GM19240 (cell line): Measurements from ENCODE around the gene ZNF831.

Experiments
- DNase-seq: peaks from one replicate; pipeline ENCODE4 v3.0.0; 2011; ENCODE audit warnings: low spot score; ENCODE audit not compliant: insufficient read length

Gene ZNF831

GRCh38 chr20:59141818-59142581 lies 21.6 kb upstream of the ZNF831 start:
- DNase-seq: no peak

DNA sequence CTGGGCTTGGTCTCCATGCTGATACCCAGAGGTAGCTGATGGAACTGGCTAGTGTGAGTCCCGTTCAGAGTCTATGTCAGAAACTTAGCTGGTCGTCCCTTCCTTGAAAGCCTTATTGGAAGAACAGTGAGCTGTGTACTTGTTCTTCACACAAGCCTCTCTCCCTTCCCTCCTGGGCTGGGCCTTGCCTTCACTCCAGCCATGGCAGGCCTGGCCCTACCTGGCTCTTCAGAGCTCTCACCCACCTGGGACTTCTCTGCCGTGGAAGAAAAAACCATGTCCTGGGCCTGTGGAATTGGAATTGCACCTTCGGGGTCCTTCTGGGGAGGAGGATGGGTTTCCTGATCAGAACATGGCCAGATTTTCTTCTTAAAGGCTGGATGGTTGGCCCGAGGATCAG lies 20.3 kb upstream of the ZNF831 start:
- DNase-seq: no peak

GRCh38 chr20:59144179-59144830 lies 19.3 kb upstream of the ZNF831 start:
- DNase-seq: no peak

- DNase-seq: no peak
Observed at GRCh38 chr20:59144831-59145196, 18.8 kb upstream of the ZNF831 start.

- DNase-seq: no peak
Observed at GRCh38 chr20:59145247-59145923, 18.2 kb upstream of the ZNF831 start.

DNA sequence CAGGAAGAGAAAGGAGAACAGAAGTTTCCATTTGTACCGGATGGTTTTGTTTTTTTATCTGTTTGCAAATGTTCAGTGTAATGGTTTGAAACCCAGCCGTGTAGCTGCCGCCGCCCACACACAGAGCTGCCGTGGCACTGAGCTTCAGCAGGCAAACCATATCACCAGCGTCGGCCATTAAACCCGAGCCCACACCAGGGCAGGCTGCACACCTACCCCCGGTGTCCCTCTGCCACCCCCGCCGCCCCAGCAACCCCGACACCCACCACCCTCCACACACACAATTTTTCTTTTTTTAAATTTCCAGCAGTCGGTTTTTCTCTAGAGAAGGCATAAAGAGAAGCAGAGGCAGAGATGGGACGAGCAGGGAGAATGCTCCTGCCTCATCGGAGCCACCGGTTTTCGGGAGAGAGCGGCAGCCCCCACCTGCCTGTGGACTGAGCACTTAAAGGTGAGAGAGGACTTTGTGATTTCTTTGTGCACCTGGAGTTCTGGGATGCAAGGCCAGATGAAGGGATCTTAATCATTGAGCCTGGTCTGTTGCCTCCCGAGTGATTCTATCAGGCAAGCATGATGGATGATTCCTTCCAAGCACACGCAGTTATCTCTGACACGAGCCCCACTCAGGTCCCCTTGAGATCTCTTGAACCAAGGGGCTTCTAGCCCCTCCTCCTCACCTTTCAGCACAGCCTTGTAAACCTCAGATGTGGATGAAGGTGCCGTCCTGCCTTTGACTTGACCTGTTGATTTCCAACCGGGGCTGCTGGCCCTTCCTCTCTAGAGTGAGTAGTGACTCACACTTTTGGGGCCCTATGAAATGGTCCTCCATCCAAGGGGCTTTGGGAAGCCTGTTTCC lies 17.5 kb upstream of the ZNF831 start:
- DNase-seq: no peak

DNA sequence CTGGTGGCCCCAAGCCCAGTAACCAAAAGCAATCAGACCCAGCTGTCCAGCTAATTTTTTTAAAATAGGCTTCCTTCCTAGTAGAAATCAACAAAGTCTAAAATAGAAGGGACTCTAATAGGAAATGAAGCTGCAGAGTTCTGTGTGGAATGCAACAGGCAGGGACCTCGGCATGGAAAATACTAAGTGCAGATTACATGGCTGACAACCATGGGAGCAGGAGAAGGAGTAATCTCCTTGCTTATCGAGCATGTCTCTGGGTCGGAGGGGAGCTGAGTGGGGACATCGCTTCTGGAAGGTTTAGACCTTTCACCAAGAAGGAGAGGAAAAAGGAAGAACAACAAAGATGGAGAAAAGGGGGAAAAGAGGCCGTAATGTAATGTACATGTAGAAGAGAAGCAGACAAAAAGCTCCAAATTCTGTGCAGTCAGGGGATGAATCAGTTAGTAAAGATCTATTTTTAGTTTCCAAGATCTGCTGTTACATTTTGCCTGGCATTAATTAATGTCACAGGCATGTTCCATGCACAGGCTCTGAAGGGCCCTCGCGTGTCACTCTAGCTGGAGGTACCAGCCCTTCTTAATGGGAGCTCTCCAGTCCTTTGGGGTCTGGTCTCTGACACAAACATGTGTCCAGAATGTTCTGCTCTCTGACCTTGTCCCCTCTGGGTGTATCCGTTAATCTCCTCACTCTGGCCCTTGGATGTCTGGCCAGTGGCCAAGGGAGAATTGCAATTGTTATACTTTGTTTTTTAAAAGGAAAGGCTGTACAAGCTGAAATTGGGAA lies 16.6 kb upstream of the ZNF831 start:
- DNase-seq: no peak

- no peak for DNase-seq
Observed at GRCh38 chr20:59147586-59147985, 16.0 kb upstream of the ZNF831 start.

GRCh38 chr20:59148701-59149493 lies 14.7 kb upstream of the ZNF831 start:
- no peak for DNase-seq

DNA sequence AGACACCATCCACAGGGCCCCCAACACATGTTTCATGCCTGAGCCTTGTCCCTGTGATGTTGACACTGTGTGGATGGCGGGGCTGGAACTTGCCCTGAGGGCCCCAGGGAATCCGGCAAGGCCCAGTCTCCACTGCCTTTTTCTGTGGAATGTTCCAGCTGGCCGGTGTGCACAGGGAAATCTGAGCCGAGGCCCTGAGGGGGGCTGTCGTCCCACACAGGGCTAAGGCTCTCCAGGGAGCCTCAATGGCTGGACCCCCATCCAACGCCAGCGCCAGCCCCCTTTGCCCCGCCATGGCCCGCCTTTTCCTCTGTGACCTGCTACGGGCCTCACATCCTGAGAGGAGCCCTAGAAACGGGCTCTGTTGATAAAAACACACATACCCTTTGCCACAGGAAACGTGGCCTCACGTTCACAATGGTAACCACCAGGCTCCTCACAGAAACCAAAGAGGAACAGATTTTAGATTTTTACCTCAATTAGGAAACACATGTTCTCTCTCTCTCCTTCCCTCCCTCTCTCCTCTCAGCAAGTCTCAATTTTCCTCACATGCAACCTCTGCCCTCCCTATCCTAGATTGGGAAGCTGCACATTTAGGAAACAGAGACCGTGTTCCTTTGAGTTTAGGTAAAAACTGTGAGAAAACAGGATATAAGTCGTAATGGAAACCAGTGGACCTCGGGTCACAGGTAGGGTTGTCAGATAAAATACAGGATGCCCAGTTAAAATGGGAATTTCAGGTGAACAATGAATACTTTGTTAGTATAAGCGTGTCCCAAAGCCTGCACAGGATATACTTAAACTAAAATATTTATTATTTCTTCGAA lies 13.7 kb upstream of the ZNF831 start:
- no peak for DNase-seq

DNA sequence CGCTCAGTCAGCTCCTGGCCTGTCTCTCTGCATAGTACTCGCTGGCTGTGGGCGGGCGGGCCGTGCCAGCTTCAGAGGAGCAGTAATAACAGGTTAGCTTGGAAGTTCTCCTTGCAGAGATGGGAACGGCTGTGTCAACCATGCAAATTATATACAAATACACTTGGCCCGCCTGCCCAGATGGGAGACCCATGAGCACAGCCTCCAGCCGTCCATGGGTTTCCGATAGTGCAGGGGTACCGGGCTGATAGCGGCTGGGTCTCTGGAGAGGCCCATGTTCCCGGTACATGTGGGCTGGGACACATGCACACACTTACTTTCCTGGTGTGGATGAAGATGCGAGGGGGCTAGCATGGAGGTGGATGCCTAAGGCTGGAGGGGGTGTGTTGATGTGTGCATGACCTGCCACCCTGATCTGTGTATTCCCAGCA lies 12.8 kb upstream of the ZNF831 start:
- no peak for DNase-seq

DNA sequence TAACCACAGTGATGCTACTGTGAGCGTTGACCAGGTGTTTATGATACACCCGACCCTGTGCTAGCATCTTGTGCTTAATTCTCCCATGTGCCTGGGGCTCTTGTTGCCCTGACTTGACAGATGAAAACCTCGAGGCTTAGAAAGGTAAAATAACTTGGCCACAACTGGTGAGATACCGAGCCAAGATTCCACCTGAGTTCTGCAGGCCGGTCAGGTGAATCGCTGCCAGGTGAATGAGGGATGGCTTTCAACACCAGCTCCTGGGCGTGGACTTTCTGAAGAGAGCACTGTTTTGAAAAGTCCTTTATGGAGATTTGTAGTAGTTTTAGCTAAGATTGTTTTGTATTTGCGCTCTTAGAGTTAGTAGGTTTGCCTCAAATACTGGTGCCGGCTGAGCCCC lies 12.2 kb upstream of the ZNF831 start:
- no peak for DNase-seq

- DNase-seq: no peak
Observed at GRCh38 chr20:59151820-59152219, 11.8 kb upstream of the ZNF831 start.

GRCh38 chr20:59152559-59153354 lies 10.9 kb upstream of the ZNF831 start:
- no peak for DNase-seq

DNA sequence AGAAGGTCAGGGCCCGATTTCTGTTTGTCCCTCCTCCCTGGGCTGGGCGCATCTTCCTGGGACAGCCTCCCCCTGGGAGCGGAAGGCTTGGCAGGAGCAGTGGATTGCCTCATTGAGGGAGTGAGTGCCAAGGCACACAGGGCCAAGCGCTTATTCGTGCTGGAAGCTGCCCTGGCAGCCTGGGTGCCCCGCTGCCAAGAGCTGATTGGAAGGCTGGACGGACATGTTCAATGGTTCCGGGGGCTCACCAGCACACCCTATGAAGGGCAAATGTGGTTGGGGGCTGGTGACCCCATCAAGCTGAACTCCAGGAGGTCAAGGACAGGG lies 10.3 kb upstream of the ZNF831 start:
- no peak for DNase-seq

DNA sequence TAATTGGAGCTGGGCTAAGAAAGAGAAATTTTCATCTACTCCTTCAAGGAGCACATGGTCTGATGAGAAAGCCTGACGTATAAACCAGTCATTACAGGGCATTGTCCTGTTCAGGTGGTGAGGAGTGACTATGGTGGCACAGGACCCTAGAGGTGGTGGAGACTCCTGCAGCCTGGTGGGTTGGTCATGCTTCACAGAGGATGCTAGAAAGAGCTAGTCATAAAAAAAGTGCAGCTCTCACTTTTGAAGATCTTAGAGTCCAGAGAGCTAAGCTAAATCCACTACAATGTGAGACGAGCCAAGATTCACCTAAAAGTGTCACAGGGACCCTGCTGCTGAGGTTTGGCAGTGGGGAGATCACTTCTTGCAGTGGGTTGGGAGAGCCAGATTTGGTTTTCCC lies 9.8 kb upstream of the ZNF831 start:
- DNase-seq: no peak

- DNase-seq: no peak
Observed at GRCh38 chr20:59154317-59155013, 9.2 kb upstream of the ZNF831 start.

DNA sequence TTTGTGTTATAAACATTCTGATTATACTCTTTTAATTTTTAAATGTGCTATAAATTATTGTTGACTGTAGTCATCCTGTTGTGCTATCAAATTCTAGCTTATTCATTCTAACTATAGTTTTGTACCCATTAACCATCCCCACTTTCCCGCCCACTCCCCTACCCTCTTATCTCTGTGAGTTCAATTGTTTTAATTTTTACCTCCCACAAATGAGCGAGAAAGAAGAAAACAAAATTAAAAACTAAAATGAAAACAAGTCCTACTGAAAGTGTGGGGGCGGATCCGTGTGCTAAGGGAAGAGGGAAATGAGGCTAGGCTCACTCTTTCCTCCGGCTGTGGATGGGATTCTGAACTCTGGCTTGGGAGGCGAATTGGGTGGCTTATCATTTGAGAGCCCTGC lies 6.6 kb upstream of the ZNF831 start:
- DNase-seq: no peak
